ENCODE results near the gene BAG5. TPM values are rescaled to one million over a fixed set of nuclear protein-coding genes. Genes with fewer than 3 reads are reported as not detected.

Gene BAG5
- total and polyA plus RNA-seq, 2 of the 8 experiments (the other 6 are each of a cell fraction or from before 2014, with no cell fraction given), result 7.4 to 29.5 TPM

DNA sequence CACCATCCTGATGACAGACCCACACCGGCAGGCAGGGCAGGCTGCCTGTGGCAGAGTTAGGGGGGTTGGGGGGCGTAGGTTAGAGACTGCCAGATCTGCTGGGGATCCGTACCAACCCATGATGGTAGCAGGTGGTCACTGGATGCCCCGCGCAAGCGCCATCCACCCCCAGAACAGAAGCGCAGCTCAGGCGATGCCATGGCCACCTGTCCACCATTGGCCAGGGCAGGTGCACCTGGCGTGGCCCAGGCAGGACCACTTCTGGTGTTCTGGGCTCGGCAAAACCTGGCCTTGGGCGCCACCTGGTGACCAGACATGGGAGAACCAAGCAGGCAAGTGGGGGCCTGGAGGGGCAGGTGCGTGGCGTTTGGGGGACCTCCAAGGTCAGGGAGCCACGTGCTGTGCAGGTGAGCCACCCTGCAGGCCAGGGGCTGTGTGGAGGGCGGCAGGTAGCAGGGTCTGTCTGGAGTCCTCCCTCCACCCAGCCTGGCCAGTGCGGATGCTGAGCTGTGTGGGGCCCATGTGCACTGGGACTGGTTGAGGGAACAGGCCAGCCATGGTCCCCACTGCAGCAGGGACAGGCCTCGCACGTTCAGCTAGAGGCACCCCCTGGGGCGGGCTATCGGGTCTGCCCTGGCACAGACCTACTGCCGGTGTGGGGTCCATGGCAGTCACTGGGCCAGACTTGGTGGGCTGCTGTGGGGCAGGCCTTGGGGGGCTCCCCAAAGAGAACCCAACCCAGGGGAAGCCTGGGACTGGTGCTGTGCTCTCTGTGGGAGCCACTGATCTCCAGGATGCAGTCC is 15.6 kb downstream of the BAG5 start:
- Histone ChIP-seq H3K36me3 (ENCODE audit: control insufficient read depth in 2 of 4, insufficient read depth in 4 of 4, low read length in 3 of 4) (no peaks in the 10 kb centered on the region), H2AFZ (ENCODE audit: low read length) (no peak overlapping the region), H3K79me2 (ENCODE audit: control insufficient read depth in 1 of 2, insufficient read depth in 2 of 2, low read length in 2 of 2) (no peaks in the 10 kb centered on the region), H4K5ac (ENCODE audit: insufficient read length, low read depth, low read length) (no peak overlapping the region), H2AK5ac (ENCODE audit: low read depth, low read length) (no peak overlapping the region), H3K18ac (ENCODE audit: extremely low read depth, low read length) (peak overlapping the region; percentile 75; the same call in 1 of the 2 replicates), H3K9me3 (ENCODE audit: insufficient read depth in 2 of 2, low read depth in 1 of 2, low read length in 1 of 2) (no peaks in the 10 kb centered on the region), H2BK120ac (replicated peaks; ENCODE audit: low read depth, low read length) (no peak overlapping the region), H4K20me1 (replicated peaks in 1 of 2; ENCODE audit: control insufficient read depth in 1 of 2, insufficient read depth in 2 of 2, low read length in 2 of 2) (peaks cover 0 to 4% of the 10 kb centered on the region in 2 experiments), H4K91ac (replicated peaks; ENCODE audit: insufficient read length, low read length) (peak overlapping the region; percentile 88), H2BK15ac (ENCODE audit: low read length) (peak overlapping the region; percentile 97; the same call in 1 of the 2 replicates), H3K56ac (replicated peaks; ENCODE audit: insufficient read length, low read depth, low read length) (no peak overlapping the region), H3K23ac (ENCODE audit: insufficient read length) (no peak overlapping the region), H3K4ac (replicated peaks; ENCODE audit: insufficient read length, low read depth, low read length) (peak overlapping the region; percentile 32), H3K4me1 (replicated peaks in 1 of 4; ENCODE audit: control insufficient read depth in 3 of 4, insufficient read depth in 4 of 4, low read length in 3 of 4) (peaks cover 0 to 26% (median 22%) of the 10 kb centered on the region in 4 experiments; a peak in 6 of 7 replicates), H2BK5ac (ENCODE audit: low read depth, low read length) (peak overlapping the region; percentile 42; the same call in 1 of the 2 replicates), H3K79me1 (ENCODE audit: low read depth, low read length) (no peaks in the 10 kb centered on the region), H2BK20ac (ENCODE audit: low read length) (no peak overlapping the region), H3K4me2 (ENCODE audit: insufficient read depth in 1 of 2, low read depth in 2 of 2, low read length in 2 of 2) (no peak overlapping the region; a peak in 1 of 4 replicates), H3K23me2 (ENCODE audit: low read depth, low read length) (no peaks in the 10 kb centered on the region), H2BK12ac (ENCODE audit: low read depth, low read length) (peak overlapping the region; percentile 92; the same call in 1 of the 2 replicates), H3K27ac (ENCODE audit: low read depth, low read length) (no peak overlapping the region), H3K4me3 (ENCODE audit: extremely low read depth in 1 of 4, insufficient read depth in 2 of 4, low read depth in 3 of 4, low read length in 4 of 4) (no peak overlapping the region), H4K8ac (ENCODE audit: extremely low read depth, insufficient read depth, low read length) (peak overlapping the region; percentile 69), H3K9ac (replicated peaks in 1 of 4; ENCODE audit: extremely low read depth in 1 of 4, low read depth in 3 of 4, low read length in 3 of 4) (no peak overlapping the region; a peak in 1 of 7 replicates), H3K27me3 (replicated peaks in 1 of 4; ENCODE audit: control insufficient read depth in 3 of 4, extremely low read depth in 1 of 4, insufficient read depth in 3 of 4, low read length in 3 of 4) (no peaks in the 10 kb centered on the region), H3K14ac (ENCODE audit: insufficient read length) (no peak overlapping the region)
- CTCF ChIA-PET (ENCODE audit: partially characterized antibody), result interaction anchor here (0.5 to 28.8 kb wide), 14 partner anchors 8 to 200 kb away, joined by 3 to 921 read pairs (median 4); partner anchors contain the start of genes CKB and TRMT61A
- POLR2A ChIA-PET (ENCODE audit: partially characterized antibody), result interaction anchor here (0.8 to 29.8 kb wide), 9 partner anchors 8 to 210 kb away, joined by 3 to 844 read pairs (median 5); partner anchors contain the start of genes BAG5, CKB and COA8
- DNase-seq (ENCODE audit: low read depth in 1 of 2, low spot score in 2 of 2) (peak in 1 of 2 experiments; percentile 98), FAIRE-seq (peak; percentile 77)
- 37% methylated on average over 21 of the region's 21 CpGs; no CpG with 5 or more reads in 1 of the 2 experiments for WGBS, 2 experiments (ENCODE audit: extremely low coverage in 1 of 2, insufficient coverage in 1 of 2, insufficient read length in 1 of 2, insufficient replicate concordance in 2 of 2, low coverage in 1 of 2, low lambda C conversion rate in 2 of 2, missing lambda C conversion rate in 1 of 2)
- TF ChIP-seq EZH2 (IDR thresholded peaks at IDR 0.05; ENCODE audit: low read depth, low read length, severe bottlenecking) (no peak), SP1 (IDR thresholded peaks at IDR 0.05; ENCODE audit: low read depth, low read length) (no peak)

Measured in H1 (cell line).